HepG2 (cell line): ENCODE results near the gene ATRIP.

ENCODE experiments used
- CEBPB ChIP-seq: IDR thresholded peaks from 2 replicates; pipeline ENCODE4 v1.6.1; 2011; ENCODE audit warnings: low read depth, low read length, improper control_type of control experiment, borderline replicate concordance
- CTCF ChIP-seq: sonication (generic); formaldehyde crosslinking; IDR thresholded peaks from 2 replicates; pipeline ENCODE4 v1.5.0; 2020; ENCODE audit warnings: mild to moderate bottlenecking, missing genetic modification reagents, moderate library complexity
- MBD4 ChIP-seq: IDR thresholded peaks from 2 replicates; pipeline ENCODE4 v1.6.1; 2012; ENCODE audit warnings: low read length, inconsistent platforms, borderline replicate concordance
- MYNN ChIP-seq: sonication (generic); formaldehyde crosslinking; IDR thresholded peaks from 2 replicates; pipeline ENCODE4 v1.4.0; 2020; ENCODE audit warnings: mild to moderate bottlenecking, low read depth, missing genetic modification reagents
- TCF12 ChIP-seq, 2 experiments: fragments of 450-650 bp in 1 of 2; sonication (generic) in 1 of 2; formaldehyde crosslinking in 1 of 2; IDR thresholded peaks; 2 replicates each; pipeline versions ENCODE4 v1.6.1 to v1.8.0; 2017 to 2022; ENCODE audit warnings: antibody characterized with exemption in 1 of 2, mild to moderate bottlenecking in 1 of 2, missing genetic modification reagents in 1 of 2, moderate library complexity in 1 of 2
- USF2 ChIP-seq, 2 experiments: sonication (generic) in 1 of 2; formaldehyde crosslinking in 1 of 2; IDR thresholded peaks; 2 replicates each; pipeline versions ENCODE4 v1.5.1 to v1.6.1; 2011 to 2020; ENCODE audit warnings: borderline replicate concordance in 1 of 2, low read depth in 1 of 2, low read length in 1 of 2, mild to moderate bottlenecking in 1 of 2, missing genetic modification reagents in 1 of 2, moderate library complexity in 1 of 2
- ZNF350 ChIP-seq: sonication (generic); formaldehyde crosslinking; IDR thresholded peaks from 2 replicates; pipeline ENCODE4 v1.4.0; 2020; ENCODE audit warnings: mild to moderate bottlenecking, low read depth, missing genetic modification reagents, borderline replicate concordance
- TF ChIP-seq, protein P1 (sequence below): sonication (generic); formaldehyde crosslinking; IDR thresholded peaks from 2 replicates; pipeline ENCODE4 v1.8.0; 2022; ENCODE audit warnings: missing genetic modification reagents, mild to moderate bottlenecking, inconsistent platforms, borderline replicate concordance

- no peak for TF ChIP-seq ZNF350 (CRISPR knock-in tag)
- TF ChIP-seq, protein P1, sequence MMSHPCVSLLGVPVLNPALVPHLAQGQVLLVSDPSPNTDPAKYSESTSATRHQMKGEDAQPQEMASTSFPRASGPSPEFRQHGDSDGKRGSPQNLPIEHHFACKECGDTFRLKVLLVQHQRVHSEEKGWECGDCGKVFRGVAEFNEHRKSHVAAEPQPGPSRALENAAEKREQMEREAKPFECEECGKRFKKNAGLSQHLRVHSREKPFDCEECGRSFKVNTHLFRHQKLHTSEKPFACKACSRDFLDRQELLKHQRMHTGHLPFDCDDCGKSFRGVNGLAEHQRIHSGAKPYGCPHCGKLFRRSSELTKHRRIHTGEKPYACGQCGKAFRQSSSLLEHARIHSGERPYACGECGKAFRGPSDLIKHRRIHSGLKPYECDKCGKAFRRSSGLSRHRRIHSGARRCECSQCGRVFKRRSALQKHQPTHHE, result no peak
- no peak for TF ChIP-seq CEBPB
- no peak for TF ChIP-seq TCF12 (IDR thresholded peaks at IDR 0.05)
- no peak for TF ChIP-seq TCF12 (CRISPR knock-in tag; IDR thresholded peaks at IDR 0.05)
- TF ChIP-seq MBD4, result no peak
- TF ChIP-seq MYNN (CRISPR knock-in tag), result no peak
- TF ChIP-seq CTCF (CRISPR knock-in tag), result no peak
- no peak for TF ChIP-seq USF2 (IDR thresholded peaks at IDR 0.05; ENCODE audit: low read depth, low read length)
- TF ChIP-seq USF2 (CRISPR knock-in tag; IDR thresholded peaks at IDR 0.05; ENCODE audit: borderline replicate concordance), result no peak
Measured at GRCh38 chr3:48460517-48460902, 14.0 kb downstream of the ATRIP start.
